ENCODE results near the gene RFT1.

The RFT1 gene

DNA sequence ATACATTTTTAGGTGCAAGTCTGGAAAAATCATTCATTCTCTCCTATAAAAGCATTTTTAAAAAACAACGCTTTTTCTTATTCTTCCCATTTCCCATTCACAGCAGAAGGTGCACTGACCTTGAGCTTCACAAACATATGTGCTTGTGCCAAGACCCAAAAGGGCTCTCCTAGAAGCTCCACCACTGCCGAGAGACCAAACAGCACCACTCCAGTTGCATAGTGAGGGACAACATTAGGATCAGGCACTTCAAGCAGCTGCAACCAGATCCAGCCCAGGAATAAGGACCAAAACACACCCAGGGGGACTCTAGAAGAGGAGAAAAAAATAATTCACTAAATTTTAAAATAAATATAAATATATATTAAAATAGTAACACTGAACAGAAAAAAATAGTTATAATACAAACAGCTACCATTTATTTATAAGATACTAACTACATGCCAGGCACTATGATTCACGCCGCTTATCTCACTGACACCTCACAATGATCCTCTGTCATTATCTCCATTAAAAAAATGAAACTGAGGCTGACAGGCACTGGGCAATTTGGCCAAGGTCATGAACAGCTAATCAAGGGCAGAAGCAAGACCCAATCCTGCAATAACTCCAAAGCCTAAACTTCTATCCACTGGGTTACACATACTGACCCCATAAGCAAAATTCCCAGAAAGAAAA lies 7.8 kb downstream of the RFT1 start:
- DNase-seq, result no peak

DNA sequence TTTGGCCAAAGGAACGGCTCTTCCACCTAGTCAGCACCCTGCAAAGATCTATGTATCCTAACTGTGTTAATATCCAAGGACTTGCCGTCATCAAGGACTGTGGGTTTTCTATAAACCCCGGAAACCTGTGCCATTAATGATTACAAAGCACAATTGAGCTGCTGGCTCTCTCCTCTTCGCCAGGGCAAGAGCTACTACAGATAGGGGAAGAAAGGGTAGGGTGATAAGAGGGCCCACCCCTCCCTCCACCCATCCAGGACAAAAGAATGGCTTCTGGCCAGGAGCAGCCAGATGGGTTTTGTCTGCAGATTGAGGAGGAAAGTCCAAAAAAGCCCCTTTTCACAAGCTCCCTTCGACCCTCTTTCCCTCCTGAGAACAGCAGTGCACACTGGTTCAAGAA lies 9.9 kb downstream of the RFT1 start:
- DNase-seq, result no peak

GRCh38 chr3:53116956-53117355 lies 13.3 kb downstream of the RFT1 start:
- no peak for DNase-seq

GRCh38 chr3:53114412-53115074 lies 15.7 kb downstream of the RFT1 start:
- DNase-seq, result peak; percentile 23 to 33

DNA sequence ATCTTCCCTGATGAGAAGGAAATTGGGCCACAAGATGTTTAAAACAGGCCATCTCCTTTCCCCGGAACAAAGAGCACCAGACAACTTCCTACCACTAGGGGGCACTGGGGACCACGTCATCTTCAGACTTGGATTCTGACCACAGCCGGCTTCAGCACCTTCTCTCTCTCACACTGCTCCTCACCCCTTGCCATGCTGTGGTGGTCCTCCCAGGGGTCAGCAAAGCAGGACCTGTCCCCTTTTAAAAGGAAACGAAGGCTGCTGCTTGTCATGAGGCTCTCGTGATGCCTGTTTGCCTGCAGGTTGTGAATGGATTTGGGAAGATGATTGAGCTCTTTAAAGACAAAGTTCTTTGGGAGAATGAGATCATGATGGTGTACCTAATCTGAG lies 16.2 kb downstream of the RFT1 start:
- peak; percentile 83 to 88 for DNase-seq

- no peak for DNase-seq
Measured at GRCh38 chr3:53113293-53114010, 16.8 kb downstream of the RFT1 start.

DNA sequence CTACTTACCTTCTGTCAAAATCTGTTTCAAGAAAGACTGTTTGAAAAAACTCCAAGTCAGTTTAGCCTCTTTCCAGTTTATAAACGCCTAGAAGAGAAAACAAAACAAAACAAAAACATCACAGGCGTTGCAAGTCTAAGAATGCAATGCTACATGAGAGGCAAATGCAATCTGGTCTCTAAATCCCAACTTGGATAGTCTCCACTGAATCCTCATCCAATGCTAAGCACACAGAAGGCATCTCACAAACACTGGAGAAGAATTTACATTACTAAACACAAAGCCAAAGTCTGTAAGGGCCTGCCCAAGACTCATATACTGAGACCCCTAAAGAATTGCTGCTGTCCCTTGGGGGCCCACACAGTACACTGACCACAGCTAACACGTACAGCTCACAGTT lies 18.4 kb downstream of the RFT1 start:
- no peak for DNase-seq

GRCh38 chr3:53109891-53110771 lies 20.1 kb downstream of the RFT1 start:
- peak; percentile 50 to 63 for DNase-seq

DNA sequence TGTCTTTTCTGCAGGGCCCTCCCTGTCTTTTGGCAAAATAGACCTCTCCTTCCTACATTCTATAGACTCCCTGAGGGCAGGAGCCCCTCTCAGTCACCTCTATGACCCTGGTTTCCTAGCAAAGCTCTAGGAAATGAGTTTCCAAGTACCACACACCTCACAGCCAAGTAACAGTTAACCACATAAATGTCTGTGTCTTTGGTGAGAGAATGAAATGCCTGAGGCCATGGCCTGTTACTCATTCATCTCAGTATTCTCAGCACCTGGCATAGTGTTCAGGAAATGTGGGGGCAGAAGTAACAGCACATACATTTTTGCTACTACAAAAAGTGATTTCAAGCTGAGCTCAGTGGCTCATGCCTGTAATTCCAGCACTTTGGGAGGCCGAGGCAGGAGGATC lies 21.0 kb downstream of the RFT1 start:
- peak; percentile 16 to 29 for DNase-seq

DNA sequence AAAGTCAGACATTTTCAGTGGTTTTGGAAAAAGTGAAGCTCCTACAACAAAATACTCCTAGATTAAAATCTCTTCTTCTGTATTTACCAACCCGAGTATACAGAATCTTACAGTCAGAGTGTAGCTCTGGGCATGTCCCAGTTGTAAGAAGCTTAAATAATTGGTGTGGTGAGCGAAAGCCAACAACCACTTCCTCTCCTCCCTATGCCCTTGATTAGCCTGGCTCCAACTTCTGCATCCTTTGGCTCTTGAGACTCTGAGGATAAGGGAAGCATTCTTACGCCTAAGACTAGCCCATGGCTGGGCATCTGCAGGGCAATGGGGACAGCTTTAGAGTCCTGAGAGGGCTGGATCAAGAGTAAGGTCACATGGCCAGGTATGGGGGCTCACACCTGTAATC lies 25.5 kb downstream of the RFT1 start:
- DNase-seq, result no peak

DNA sequence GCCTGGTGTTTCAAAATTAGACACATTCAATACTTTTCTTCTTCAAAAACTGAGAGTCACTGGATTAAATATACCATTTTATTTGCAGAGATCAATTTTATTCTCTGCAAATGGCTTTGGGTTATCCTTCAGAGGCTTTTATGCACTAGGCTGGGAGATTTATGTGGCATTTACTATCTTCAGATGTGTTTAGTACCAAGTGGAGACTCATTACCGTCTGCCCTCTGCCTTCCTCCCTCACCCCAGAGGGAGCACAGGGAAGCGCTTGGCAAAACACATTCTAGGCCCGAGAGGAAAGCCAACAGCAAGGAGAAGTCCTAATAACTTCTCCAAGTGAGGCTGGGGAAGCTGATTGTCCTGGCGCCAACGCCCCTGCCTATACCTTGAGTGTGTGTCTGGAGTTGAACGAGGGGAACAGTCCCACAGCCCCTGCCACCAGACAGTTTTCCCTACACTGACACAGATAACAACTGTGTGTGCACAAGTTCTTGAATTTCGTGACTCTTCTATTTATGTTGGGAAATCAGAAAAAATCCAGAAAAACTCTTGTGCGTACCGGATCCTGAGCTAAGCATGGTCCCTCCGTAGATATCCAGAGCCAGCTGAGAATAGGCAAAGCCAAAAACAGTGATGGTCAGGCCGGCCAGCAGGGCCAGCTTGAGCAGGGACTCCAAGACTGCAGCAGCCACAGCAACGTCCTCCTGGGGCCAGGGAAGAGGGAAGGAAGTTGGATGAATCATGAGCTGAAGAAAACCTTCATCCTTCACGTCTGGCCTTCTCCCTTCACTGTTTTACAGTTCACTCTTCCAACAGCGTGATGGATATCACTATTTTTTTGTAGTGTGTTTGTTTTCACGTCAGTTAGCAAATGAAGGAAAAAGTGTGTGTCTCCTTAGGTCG lies 26.6 kb downstream of the RFT1 start:
- DNase-seq, result no peak

DNA sequence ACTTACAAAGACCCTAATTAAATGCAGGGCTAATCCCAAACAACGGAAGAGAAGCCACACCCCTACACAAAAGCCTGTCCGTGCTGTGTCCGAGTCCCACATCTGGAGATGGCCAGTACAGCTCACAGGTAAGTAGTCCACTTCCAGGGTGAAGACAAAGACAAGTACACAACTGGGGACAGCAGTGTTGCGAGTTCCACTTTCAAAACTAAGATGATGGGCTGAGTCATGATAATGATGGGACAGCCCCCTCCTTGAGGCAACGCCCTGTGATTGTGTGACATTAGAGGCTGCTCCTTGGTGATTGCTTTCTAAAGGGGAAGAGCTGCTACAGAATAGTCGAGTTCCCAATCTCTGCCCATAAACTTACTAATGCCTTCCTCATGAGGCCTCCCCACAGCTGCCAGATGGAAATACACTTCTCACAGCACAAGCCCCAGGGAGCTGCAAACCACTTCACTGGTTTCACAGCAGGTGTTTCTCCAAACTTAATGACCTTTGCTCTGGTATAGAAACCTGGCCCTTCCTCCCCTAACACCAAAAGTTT lies 27.6 kb downstream of the RFT1 start:
- DNase-seq, result peak; percentile 52 to 63

DNA sequence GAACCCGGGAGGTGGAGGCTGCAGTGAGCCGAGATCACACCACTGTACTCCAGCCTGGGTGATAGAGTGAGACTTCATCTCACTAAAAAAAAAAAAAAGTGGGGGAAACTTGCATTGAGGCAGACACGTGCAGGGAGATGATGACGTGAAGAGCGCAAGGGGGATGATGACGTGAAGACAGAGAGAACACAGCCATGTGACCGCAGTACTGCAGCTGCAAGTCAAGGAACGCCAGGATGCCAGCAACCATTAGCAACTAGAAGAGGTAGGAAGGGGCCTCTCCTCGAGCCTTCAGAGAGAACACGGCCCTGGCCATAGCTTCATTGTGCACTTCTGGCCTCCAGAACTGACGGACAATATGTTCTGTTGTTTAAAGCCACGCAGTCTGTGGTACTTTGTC lies 28.3 kb downstream of the RFT1 start:
- no peak for DNase-seq

DNA sequence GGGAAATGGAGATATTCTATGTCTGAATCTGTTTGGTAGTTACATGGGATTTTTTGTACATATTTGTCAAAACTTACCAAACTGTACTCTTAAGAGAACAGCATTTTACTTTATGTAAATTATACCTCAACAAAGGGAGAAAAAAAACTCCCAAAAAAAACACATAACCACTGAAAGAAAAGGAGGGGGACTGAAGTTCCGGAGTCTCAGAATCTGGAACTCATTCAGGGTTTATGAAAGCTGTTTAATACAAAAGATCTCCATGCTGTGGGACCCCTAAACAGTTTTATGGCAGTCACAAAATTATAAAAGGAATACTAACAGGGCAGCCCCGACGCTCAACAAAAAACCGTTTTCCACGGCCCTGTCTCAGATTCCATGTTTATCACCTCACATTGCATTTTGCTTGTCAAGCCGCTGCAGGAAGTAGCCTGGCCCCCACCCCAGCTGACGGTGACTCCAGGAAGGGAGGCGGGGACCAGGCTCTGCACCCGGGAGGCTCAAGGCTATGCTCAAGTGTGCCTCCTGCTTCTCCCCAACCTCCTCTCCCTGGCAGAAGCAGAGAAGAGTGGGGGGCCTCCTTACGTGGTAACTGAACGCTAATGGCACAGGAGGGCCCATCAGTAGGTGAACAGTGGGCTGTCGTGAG lies 29.3 kb downstream of the RFT1 start:
- no peak for DNase-seq

DNA sequence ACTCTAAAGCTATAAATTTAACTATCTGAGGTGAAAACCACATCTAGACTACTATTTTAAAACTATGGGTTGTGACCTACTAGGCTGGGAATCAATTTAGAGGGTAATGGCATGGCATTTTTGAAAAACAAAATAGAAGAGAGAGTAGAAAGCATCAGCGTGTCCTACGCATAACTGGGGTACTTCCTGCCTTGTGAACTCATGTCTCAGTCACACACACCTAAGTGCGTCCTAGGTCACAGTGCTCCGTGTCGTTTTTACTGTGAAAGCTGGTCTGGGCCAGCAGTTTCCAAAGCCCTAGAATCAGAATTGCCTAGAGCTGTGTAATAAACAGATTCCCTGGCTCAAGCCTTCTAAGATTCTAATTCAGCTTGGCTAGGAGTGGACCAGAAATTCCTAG lies 32.3 kb downstream of the RFT1 start:
- DNase-seq, result no peak

GRCh38 chr3:53092942-53093341 lies 37.3 kb downstream of the RFT1 start:
- DNase-seq, result no peak

DNA sequence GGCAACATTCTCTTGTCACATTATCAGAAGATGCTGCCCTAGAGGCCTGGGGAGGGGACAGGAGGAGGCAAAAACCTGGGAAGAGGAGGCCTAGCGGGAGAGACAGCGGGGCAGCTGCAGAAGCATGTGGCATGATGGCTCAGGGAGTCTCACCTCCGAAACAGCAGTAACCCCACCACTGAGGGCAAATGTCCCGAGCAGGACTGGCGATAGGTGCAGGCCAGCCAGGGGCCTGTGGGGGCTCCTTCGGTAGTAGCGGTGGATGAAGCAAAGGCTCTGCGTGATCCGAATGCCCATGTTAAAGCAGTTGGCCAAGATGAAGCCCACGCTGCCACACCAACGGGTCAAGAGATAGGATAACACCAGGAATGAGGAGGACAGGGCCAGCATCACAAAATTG lies 38.0 kb downstream of the RFT1 start:
- no peak for DNase-seq

GRCh38 chr3:53091011-53091410 lies 39.2 kb downstream of the RFT1 start:
- DNase-seq, result no peak

- DNase-seq, result no peak
Measured at GRCh38 chr3:53089511-53089910, 40.7 kb downstream of the RFT1 start.

DNA sequence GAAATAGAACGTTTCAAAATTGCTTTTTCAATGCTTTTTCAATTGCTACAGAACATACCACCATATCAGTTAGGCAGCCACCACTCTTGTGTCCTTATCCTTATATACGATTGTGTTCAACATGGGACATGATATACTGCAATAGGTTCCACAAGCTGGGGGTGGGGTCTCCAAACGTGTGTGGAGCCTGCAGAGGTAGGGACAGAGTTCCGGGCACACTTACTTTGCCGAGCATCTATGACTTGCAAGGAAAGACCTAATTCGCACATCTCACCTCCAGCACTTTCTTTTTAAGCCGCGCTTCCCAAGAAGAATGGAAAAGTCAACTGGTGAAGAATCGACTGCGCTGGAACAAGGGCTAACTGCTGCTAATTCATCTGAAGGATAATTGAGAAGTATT lies 44.8 kb downstream of the RFT1 start:
- DNase-seq, result no peak

GRCh38 chr3:53084310-53085001 lies 45.8 kb downstream of the RFT1 start:
- no peak for DNase-seq

Data from activated CD4-positive, alpha-beta T cell treated with anti-CD3 and anti-CD28 coated beads, Interleukin-2, amount 50 U/mL, for 48 hours (primary cell).